Cerebellar nuclear complex (tissue), 1 donor: ENCODE measurements around the gene NBDY.

Experiments
- DNase-seq, 2 experiments: peaks; one replicate each; lab custom pipeline; 2025; lab: John Stamatoyannopoulos, UW

Gene NBDY

DNA sequence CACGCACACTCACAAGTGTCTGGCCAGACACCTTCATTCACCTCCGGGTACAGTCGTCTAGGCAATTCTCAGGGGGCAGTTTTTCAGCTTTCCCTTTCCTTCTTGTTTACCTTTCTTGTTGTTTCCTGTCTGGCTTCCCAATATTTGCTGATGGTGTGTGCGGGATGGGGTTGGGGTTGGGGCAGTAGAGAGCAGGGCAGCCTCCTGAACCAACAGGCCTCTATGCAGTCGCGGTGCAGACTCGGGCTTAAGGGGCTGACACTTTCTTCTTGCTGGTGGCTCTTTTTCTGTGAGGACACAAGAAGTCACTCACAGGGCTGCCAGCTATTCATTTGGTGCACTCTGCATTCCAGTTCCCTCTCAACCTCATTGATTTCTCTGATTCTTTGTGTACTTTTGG, 56.4 kb downstream of the NBDY start:
- no peak for DNase-seq

DNA sequence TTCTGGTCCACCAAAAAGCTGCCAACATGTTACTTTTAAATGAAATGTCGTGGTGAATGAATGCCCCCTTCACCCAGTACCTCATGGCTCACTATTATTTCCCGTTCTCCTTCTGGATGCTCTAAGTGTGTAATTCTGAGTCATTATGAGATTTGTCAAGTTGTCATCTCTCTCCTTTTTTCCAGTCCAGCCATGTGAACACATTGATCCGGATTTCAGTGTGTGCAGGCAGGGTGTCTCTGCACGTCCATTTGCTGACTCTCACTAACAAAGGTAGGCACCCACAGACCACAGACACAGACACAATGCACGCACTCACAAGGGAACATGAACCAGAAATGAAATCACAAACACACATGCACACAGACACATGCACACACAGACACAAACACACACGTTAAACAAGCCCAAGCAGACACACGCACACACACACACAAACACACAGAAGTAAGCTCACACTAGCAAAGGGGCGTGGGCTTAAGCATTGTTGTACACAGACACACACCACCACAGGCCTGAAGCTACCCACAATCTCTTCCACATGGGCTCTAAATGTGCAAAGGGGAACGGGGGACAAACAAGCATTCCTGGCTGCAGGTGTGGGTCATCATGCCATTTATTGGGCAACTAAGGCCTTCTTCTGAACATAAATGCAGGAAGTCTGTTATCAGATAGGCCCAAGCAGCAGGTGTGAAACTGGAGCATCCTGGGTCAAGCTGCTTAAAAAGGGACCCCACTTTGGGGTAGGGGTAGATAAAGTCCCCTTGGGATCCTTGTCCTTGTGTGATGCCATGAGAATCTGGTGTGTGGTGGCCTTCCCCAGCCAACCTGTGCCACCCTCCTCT, 58.1 kb downstream of the NBDY start:
- DNase-seq: no peak

DNA sequence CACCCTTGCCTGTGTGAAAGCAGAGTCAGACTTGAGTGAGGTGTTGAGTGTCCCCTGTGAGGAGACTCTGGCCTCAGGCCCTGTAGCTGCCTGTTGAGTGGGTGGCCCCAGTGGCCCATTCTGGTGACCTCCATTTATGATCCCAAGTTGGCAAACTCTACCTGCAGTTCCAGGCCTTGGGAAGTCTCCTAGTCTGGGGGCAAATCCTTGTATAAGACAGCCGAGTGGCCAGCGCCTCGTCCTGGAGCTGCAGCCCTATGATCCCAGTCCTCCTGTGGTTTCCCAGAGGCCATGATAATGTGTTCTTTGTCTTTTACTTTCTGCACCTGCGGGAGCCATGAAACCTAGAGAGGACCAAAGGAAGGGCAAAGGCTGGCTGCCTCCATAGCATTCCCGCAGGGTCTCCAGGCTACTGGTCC, 58.7 kb downstream of the NBDY start:
- DNase-seq: no peak

DNA sequence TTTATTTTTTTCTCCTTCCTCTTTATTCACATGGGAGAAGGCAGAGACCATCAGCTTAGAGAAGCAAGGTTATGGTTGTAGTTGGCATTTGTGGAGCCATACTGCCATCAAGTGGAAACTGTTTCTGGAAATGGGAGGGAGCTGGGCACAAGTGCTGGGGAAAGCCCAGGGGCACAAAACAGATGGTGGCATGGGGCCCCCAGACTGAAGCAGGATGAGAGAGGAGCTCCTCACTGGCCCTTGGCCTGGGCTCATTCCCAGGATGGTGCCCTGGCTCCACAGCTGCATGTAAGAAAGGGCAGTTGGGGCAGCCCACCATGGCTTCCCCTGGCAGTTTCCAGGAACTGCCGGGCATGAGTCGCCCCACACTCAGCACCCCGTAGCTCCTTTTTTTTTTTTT, 59.2 kb downstream of the NBDY start:
- DNase-seq: peak; percentile 44 to 63

DNA sequence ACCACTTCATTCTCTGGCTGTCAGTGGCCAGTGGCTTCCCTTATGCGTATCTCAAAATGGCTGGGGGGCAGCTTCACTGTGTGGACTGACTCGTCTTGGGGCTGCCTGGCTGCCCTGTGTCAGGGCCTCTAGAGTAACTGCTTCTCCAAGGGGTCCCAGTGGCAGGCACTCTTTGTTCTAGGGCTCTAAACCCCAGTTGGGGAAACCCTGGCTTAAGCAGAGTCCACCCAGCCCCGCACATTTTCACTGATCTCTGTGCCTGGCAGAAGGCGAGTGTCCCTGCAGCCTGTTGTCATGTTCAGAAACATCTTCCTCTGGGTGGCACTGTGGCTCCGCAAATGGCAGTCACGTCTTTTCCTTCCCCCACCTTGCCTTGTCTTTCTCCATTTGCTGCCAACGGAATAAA, 59.7 kb downstream of the NBDY start:
- DNase-seq: peak; percentile 26 to 43

DNA sequence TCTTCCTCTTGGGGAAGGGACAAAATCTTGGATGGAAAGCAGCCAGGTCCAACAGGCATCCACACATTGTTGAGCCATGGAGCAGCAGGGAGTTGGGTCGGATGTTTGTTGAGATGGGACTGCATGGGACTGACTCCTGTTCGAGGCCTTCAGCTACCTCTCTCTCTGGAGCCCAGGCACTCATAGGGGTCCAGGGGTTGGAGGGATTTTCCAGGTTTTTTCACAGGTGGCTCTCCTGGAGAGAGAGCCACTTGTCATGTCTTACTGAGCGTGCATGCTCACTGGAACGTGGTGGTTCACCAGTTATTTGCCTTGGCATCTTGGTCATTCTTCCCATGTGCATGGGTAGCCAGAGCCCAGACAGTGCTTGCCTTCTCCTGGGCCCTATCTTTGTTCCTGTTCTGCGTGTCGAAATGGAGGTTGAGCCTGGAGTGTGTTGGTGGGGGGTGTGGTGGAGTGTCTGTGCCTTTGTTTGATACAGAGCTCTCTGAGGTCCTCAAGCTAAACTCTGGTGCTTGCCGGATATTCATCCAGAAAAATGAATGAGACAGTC, 60.6 kb downstream of the NBDY start:
- DNase-seq: no peak

DNA sequence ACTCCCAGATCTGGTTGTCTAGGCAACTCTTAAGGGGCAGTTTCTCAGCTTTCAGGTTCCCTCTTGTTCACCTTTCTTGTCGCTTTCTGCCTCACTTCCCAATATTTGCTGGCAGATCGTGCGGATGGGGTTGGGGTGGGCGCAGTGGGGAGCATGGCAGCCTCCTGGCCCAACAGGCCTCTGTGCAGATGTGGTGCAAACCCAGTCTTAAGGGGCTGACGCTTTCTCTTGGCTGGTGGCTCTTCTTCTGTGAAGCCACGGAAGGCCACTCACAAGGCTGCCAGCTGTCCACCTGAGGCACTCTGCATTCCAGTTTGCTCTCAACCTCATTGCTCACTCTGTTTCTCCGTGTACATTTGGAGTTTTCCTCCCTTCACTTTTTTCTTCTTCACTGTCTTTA, 61.7 kb downstream of the NBDY start:
- no peak for DNase-seq

DNA sequence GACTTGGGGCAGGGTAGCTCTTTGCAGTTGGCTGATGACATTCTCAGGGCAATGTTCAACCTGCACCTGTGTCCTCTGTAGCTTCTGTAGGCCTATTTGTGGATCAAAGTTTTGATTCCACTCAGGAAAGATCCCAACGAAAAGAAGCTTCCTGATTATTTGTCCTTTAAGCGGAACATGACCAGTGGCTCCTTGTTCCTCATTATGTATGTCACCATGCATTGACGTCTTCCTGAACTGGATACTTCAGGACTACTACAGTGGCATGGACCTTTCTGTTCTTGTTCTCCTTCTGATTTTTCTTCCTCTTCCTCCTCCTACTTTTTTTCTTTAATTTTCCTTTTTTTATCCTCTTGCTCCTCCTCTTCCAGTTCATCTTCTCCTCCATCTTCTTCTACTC, 62.4 kb downstream of the NBDY start:
- DNase-seq: no peak

DNA sequence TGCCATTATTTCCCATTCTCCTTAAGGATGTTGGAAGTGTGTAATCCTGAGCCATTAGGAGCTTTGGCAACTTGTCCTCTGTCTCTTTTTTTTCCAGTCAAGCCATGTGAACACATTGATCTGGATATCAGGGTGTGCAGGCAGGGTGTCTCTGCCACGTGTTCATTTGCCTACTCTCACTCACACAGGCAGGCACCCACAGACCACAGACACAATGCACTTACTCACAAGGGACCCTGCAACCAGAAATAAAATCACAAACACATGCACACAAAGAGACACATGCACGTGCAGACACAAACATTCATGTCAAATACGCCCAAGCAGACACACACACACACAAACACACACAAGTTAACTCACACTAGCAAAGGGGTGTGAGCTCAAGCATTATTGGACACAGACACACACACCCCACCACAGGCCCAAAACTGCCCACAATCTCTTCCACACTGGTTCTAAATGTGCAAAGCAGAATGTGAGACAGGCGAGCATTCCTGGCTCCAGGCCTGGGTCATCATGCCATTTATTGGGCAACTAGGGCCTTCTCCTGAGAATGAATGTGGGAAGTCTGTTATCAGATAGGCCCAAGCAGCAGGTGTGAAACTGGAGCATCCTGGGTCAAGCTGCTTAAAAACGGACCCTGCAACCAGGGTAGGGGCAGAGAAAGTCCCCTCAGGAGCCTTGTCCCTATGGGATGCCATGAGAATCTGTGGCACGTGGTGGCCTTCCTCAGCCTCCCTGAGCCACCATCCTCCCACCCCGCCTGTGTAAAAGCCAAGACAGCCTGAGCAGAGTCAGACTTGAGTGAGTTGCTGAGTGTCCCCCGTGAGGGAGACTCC, 63.4 kb downstream of the NBDY start:
- no peak for DNase-seq

DNA sequence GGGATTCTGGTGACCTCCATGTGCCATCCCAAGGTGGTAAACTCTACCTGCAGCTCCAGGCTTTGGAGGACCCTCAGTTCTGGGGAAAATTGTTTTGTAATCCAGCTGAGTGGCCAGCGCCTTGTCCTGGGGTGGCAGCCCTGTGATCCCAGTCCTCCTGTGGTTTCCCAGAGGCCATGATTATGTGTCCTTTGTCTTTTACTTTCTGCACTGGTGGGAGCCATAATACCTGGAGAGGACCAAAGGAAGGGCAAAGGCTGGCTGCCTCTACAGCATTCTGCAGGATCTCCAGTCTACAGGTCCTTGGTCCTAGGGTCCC, 64.0 kb downstream of the NBDY start:
- no peak for DNase-seq

DNA sequence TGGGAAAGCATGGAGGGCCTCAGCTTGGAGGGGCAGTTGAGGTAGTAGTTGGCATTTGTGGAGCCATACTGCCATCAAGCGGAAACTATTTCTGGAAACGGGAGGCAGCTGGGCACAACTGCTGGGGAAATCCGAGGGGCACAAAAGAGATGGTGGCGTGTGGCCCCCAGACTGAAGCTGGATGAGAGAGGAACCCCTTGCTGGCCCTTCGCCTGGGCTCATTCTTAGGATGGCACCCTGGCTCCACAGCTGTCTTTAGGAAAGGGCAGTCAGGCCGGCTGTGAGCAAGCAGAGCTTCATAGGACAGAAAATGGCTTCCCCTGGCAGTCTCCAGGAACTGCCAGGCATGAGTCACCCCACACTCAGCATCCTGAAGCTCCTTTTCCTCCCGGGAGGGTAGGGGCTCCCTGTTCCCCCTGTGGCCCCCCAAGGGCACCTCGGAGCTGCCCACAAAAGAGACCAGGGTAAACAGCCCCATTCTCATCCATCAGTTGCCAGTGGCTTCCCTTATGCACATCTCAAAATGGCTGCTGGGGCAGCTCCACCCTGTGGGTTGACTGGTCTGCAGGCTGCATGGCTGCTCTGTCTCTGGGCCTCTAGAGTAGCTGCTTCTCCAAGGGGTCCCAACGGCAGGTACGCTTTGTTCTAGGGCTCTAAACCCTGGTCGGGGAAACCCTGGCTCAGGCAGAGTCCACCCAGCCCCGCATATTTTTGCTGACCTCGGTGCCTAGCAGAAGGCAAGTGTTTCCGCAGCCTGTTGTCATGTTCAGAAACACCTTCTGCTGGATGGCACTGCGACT, 64.7 kb downstream of the NBDY start:
- DNase-seq: no peak

DNA sequence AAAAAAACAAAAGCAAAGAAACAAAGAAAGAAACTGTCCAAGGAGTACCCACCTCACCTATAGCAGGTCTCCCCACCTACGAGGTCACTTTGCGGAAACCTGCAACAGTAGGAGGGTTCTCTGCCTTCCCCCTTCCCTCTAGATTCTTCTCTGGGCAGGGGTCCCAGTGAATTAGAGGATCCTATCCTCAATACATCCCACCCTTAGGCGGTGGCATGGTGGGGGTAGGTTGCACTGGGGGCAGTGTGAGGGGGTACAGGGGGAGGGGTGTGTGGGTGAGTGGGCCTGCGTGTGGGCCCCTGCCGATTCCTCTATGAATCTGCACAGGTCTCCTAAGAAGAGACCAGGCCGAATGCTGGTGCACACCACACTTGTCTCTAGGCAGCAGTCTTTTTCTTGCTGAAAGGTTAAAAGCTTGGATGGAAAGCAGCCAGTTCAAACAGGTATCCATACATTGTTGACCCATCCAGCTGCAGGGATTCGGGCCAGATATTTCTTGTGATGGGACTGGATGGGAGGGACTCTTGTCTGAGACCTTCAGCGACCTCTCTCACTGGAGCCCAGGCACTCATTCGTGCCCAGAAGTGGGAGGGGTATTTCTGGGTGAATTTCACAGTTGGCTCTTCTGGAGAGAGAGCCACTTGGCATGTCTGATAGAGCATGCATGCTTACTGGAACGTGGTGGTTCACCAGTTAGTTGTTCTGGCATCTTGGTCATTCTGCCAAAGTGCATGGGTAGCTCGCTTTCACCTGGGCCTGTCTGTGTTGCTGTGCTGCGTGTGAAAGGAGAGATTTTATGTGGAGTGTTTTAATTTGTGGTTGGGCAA, 65.6 kb downstream of the NBDY start:
- DNase-seq: no peak

DNA sequence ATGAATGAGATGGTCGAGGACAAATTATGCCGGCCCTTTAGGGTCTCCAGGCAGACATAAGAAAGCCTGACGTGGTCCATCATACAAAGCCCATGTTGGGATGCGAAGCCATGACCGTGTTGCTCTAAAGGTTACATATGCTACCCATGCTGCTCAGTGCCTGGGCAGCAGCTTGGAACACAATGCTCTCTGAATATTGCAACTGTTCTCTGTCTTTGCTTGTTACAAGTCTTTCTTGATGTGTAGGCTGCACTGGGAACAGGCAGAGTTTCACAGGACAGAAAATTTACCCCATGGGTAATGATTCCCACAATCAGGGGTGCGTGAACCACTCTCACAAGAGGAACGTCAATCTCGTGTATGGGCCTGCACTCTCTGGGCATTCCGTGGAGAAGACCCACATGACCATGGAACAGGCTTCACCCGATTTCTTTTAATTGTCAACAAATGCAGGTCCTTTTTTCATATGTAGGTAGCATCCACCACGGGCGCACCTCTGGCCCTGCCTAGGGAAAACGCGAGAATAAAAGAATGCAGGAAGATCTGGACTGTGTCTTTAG, 66.3 kb downstream of the NBDY start:
- DNase-seq: no peak

DNA sequence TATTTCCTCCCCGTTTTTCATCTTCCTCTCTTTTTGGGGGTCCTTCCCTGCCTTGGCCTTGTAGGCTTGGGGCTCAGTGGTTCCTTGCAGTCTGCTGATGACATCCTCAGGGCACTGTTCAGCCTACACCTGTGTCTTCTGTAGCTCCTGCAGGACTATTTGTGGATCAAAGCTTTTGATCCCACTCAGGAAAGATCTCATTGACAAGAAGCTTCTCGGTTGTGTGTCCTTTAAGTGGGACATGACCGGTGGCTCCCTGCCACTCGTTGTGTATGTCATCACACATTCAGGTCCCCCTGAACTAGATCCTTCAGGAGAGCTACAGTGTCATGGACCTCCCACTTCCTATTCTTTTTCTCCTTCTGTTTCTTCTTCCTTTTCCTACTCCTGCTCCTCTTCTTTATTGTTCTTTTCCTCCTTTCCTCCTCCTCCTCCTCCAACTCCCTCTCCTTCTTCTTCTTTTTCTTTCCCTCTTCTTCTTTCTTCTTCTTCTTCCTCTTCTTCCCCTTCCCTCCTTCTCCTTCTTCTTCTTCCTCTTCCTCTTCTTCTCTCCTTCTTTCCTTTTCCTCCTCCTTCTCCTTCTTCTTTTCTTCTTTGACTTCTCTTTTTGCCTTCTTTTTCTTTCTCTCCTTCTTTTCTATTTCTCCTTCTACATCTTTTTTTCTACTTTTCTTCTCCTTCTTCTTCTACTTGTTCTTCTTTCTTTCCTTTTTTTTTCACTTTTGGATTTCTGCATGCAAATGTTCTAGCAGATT, 67.8 kb downstream of the NBDY start:
- no peak for DNase-seq

DNA sequence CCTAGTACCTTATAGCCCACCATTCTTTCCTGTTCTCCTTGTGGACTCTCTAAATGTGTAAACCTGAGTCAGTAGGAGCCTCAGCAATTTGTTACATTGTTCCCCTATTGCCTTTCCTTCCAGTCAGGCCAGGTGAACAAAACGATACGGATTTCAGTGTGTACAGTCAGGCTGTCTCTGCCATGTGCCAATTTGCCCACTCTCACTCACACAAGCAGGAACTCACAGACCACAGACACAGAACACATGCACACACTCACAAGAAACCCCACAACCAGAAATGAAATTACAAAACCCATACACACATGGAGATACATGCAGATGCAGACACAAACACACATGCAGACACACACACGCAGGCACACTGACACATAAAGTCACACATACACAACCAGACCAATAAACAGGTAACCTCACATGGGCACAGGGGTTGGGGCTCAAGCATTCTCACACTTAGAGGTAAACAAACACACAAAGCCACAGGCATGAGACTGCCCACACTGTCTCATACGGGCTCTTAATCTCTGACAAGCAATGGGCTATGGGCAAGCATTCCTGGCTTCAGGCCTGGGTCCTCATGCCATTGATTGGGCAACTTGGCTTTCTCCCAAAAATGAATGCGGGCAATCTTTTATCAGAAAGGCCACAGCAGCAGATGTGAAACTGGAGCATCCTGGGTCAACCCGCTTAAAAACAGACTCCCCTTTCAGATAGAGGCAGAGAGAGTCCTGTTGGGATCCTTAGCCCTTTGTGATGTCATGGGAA, 68.7 kb downstream of the NBDY start:
- peak in 1 of 2 experiments; percentile 0 for DNase-seq

DNA sequence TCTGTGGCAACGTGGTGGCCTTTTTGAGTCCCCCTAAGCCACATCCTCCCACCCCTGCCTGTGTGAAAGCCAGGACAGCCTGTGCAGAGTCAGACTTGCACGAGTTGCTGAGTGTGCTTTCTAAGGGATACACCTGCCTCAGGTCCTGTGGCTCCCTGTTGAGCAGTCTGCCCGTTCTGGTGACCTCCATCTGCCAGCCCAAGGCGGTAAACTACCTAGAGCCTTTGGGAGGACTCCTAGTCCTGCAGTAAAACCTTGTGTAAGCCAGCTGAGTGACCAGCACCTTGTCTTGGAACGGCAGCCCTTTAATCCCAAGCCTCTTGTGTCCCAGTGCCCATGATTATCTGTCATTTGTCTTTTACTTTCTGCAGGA, 69.3 kb downstream of the NBDY start:
- peak; percentile 40 to 87 for DNase-seq

DNA sequence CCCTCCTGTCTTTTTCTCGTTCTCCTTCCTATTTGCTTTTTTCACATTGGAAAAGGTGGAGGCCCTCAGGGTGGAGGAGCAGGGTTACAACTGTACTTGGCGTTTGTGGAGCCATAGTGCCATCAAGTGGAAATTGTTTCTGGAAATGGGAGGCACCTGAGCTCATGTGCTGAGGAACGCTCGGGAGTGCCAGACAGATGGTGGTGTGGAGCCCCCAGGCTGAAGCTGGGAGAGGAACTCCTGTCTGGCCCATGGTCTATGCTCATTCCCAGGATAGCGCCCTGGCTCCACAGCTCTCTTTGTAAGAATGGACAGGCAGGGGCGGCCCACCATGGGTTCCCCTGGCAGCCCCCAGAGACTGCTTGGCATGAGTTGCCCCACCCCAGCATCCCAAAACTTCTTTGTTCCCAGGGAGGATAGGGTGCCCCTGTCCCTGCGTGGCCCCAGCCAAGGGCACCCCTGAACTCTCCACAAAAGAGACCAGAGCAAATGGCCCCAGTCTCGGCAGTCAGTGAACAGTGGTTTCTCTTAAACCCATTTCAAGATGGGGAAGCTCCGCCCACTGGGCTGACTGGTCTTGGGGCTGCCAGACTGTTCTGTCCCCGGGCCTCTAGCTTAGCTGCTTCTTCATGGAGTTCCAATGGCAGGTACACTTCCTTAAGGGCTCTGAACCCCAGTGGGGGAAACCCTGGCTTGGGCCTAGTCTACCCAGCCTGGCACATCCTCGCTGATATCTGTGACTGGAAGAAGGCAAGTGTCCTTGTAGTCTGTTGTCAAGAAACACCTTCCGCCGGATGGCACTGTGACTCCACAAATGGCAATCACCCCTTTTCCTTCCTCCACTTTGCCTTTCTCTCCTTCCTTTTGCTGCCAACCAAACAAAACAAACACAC, 70.1 kb downstream of the NBDY start:
- peak; percentile 47 to 87 for DNase-seq

DNA sequence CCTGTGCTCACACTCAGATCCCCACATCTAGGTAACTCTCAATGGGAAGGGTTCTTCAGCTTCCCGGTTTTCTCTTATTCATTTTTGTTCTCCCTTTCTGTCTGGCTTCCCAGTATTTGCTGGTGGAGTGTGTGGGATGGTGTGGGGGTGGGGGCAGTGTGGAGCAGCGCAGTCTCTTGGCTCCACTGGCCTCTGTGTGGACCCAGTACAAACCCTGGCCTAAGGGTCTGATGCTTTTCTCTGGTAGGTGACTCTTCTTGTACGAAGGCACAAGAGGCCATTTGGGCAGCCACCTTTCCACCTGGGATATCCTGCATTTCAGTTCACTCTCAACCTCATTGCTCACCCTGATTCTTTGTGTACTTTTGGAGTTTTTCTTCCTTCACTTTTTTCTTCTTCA, 71.3 kb downstream of the NBDY start:
- no peak for DNase-seq

DNA sequence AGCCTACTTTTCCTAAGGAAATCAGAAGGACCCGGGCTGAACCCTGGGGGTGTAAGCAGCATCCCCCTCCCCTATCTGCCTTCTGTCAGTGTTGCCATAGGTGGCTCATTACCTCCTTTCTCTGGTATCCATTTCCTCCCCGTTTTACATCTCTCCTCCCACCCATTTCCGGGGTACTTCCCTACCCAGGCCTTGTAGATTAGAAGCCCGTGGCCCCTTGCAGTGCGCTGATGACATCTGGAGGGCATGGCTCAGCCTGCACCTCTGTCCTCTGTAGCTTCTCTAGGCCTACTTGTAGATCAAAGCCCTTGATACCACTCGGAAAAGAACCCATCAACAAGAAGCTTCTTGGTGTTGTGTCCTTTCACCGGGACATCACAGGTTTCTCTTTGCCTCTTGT, 71.8 kb downstream of the NBDY start:
- no peak for DNase-seq
